Measurements from ENCODE around the gene MDFI.
A peak's percentile ranks its signal among the peaks of the same experiment; 100 is the strongest.

Gene MDFI

DNA sequence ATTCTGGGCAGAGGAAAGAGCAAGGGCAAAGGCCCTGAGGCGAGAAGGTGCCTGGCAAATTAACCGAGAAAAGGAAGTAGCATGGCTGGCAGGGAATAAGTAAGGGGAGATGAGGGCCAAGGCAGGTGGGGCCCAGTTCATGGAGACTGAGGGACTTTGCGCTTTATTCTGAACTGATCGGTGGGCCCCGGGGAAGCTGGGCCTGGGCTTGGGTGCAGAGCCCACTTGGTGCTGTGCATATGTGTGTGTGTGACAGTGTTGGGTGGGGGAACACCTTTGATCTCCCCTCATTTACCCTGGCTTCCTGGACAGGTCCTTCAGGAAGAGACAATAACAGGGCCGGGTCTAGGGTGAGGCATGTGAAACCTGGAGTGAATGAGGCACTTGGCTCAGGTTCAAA, 2.9 kb upstream of the MDFI start:
- DNase-seq: no peak

- no peak for DNase-seq
These were observed 1.5 kb upstream of the MDFI start for GRCh38 chr6:41636833-41637193.

- no peak for DNase-seq
These were observed 870 bp upstream of the MDFI start for GRCh38 chr6:41637194-41638001.

DNA sequence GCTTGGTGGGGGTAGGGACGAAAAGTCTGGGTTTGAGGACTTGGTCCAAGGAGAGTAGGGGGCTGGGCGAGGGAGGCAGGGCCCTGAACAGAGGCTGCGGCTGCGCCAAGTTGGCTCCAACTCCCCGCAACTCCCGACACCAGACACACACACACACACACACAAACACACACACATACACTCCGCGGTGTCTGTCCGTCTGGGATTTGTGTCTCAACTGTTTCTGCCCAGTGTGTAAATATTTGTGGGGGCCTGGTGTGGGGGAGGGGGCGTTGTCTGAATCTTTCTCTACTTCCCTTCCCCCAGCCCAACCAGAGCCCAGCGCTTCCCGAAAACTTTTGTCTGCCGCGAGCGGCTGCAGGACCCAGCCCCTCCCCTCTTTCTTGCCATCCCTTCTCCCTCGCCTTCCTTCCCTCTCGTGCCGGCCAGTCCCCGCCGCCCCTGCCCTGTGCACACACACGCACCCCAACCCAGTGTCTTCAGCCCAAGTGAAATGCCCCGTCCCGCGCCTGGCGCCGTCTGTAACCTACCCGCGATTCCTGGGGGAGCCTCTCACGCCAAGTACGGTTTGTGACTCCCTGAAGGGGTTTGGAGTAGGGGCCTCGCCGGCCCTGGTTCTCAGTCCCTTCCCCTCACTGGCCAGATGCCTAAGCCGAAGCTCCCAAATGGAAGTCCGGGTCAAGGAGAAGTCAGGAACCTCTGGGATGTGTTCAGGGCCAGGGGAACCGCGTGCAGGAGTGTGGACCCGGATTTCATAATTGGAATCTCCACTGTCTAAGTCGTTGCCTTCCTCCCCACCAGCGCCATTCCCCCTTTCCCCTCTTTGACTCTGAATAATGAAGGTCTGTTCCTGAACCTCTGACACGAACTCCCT, 904 bp downstream of the MDFI start:
- DNase-seq: peak; percentile 86

- peak; percentile 83 for DNase-seq
These were observed 1.6 kb downstream of the MDFI start for GRCh38 chr6:41639809-41640371.

DNA sequence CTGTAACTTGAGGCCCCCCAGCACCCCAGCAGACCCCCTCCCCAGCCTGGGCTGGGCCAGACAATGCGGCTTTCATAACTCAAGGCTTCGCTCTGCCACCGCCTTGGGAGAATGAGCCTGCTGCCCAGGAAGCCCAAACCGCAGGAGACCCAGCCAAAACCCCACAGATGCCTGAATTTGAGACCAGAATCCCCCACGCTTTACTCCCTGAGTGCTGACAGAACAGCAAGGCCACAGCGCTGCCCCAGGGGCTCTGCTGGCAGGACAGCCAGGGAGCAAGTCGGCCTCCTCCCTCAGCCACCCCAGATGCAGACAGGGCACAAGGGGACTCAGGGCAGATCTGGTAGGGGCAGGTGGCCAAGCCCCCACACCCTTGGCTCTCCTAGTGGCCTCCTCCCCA, 2.2 kb downstream of the MDFI start:
- DNase-seq: peak; percentile 77

- DNase-seq: peak; percentile 35
These were observed 3.2 kb downstream of the MDFI start for GRCh38 chr6:41641352-41641925.

DNA sequence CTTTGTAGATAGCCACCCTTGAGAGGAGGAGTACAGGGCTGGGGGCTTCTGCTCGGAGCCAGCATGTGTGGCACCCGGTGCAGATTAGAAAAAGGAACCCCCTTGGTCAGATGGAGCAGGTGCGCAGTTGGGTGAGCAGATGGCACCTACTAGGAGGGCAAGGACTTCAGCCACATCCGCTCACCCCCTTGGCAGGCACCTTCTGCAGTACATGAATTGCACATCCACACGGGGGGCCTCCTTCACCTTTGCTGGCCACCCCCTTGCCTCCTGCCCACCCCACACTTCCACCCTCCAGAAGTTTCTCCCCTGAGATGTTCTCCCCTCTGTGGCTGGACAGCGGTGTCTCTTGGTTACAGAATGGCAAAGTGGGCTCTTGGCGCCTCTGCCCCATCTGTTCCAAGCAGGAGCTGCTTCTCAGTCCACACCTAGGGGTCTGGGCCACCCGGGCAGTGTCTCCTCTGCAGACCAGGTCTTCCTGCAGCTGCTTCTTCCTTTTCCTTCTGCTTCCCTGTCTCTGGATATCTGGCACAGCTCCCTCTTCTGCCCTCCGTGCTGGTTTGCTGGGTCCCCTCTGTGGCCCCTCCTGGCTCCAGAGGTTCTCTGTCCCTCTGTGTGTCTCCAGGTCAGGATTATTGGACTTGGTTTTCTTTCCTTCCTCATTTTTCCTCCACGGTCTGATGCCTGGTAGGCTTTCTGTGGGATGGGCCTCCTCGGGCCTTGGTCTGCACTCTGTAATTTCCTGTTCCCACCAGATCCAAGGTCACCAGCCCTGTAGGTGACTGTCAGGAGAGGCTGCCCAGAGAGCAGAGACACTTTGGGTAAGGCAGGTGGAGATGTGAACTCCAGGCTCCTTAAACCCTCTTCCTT, 4.1 kb downstream of the MDFI start:
- DNase-seq: no peak

DNA sequence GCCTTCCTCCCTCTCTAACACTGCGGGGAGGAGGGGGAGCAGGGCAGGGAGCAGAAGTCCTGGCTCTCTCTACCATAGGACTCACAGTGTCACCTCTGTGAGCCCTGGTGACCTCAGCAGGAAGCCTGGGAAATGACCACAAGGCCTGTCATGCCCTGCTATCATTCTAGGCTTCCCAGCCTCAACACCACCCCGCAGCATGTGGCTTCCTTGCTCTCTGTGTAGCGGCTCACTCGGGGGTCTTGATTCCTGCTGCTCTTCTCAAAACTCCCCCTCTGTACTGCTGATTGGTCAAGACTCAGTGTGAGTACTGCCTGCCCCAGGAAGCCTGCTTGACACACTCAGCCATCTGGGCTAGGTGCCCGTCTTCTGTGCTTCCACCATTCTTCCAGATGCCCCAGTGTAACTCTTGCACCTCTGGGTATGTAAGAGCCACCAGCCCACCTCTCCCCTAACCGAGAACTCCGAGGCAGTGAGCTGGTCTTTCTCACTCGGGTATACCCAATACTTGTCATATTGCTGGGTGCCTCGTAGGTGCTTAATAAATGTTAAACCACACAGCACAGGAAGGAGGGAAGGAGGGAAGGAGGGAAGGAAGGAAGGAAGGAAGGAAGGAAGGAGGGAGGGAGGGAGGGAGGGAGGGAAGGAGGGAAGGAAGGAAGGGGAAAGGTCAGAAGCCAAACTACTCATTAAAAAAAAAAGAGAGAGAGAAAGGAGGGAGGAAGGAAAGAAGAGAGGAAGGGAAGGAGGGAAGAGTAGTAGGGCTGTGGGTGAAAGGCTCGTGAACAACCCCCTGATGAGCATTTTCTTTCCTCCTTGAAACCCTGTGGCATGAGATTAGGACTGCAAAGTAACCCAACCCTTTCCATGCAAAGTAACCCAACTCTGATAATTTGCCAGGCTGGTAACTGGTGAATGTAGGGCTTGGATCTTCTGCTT, 5.0 kb downstream of the MDFI start:
- peak; percentile 45 for DNase-seq

DNA sequence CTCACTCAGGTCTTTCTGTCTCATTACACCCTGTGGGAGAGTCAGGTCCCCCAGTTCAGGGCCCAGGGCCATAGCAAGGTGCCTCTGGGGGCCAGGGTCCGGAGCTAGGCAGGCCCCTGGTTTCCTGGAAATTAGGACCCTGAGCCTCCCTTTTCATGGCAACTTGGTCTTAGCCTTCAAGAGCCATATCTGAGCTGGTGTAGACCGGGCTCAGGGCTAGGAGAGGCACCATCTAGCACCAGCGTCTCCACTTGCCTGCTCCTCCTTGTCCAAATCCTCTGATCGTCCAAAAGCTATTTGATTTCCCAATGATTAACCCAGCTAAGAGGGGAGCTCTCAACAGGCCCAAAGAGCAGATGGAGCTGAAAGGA, 5.6 kb downstream of the MDFI start:
- no peak for DNase-seq

- peak; percentile 44 for DNase-seq
These were observed 6.1 kb downstream of the MDFI start for GRCh38 chr6:41644297-41644879.

DNA sequence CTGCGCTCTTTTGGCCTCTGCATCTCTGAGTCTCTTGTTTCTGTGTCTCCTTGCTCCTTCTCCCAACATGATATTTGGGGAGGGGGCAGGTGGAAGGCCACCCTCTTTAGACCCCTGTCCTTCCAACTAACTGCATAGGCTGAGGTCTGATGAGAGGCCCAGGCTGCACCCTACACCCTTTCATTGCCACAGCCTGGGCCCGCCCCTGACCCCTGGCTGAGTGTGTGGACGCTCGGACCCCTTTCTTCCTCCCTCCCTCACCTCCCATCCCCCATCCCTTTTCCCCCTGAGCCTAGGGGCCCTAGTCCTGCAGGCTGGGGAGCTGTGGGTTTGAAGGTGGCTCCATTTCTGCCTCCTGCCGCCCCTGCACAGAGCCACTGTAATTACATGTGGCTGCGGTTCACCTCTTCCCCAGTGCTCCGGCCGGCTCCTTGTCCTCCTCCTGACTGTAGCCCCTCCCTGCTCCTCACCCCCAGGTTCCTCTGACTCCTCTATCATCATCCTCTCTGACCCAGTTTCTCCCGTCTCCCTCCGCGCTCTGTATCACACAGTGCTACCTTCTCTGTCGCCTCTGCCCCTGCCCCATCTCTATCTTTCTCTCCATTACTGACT, 6.8 kb downstream of the MDFI start:
- DNase-seq: peak; percentile 45

- peak; percentile 40 for DNase-seq
These were observed 7.9 kb downstream of the MDFI start for GRCh38 chr6:41646026-41646795.

GRCh38 chr6:41647061-41647511, 8.8 kb downstream of the MDFI start:
- DNase-seq: peak; percentile 47

DNA sequence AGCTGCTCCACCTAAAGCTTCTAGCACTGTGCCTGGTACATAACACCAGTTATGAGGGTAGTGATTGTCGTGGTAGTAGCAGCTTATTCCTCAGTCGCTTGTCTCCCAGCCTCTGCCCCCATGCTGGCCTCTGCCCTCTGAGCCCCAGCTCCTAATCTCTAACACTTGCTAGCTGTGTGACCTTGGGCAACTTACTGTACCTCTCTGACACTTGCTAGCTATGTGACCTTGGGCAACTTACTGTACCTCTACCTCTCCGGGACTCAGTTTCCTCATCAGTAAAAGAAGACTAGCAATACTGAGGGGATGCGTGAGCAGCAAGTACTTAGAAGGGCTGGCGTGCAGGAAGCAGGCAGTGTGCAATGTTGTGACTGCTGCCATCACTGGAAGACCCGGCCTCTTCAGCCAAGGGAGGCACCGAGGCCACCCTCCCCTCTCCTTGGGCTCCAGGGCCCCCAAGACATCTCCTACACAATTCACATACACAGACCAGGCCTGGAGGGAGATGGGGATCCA, 9.9 kb downstream of the MDFI start:
- DNase-seq: peak; percentile 38

DNA sequence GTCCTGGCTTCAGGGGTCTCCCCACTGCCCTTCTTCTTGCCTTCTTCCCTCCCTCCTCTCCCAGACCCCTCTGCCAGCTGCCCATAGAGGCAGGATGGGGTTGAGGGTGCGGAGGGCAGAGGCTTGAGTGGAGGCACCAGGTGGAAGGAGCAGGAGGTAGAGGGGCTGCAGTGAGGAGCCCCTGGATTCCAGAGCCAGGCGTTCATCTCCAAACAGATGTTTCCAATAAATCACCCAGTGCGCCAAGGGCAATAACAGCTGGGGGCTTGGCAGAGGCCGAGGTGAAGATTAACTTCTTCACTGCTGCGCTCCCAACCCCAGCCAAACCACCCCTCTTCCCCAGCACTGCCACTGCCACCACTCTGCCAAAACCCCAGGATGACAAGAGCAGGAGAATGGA, 10.7 kb downstream of the MDFI start:
- DNase-seq: peak; percentile 80

GRCh38 chr6:41649596-41649995, 11.3 kb downstream of the MDFI start:
- DNase-seq: peak; percentile 33

GRCh38 chr6:41650120-41650519, 11.9 kb downstream of the MDFI start:
- DNase-seq: peak; percentile 22
